HCT116 (cell line): ENCODE results near the gene PRKAG2. TPM values are rescaled to one million over a fixed set of nuclear protein-coding genes. Genes with fewer than 3 reads are reported as not detected.

ENCODE experiments used
- ATAC-seq: fragments of 200-7000 bp; cut with Tn5 transposase; 2 replicates; pipeline ENCODE4 v1.9.1; 2020; ENCODE audit warnings: mild to moderate bottlenecking, moderate library complexity
- BruUV-seq: library from RNA; stranded (reverse); fragments of 400-500 nt; replicated peaks from 2 replicates; lab custom pipeline; 2021; lab: Mats Ljungman, UMichigan
- CTCF ChIA-PET: fragments of 300-600 bp; sonication (Branson Sonifier 250); formaldehyde crosslinking; loops from one replicate; lab custom pipeline; 2021; ENCODE audit warnings: antibody characterized with exemption; lab: Charles Lee
- POLR2A ChIA-PET: fragments of 300-600, 350-600 bp; sonication (Branson Sonifier 250); formaldehyde crosslinking; loops from one replicate; lab custom pipeline; 2021; ENCODE audit warnings: antibody characterized with exemption; lab: Charles Lee
- RAD21 ChIA-PET, 2 experiments: fragments of 300-600 bp; sonication (Branson Sonifier 250); formaldehyde crosslinking; loops; one replicate each; lab custom pipeline; 2023; ENCODE audit warnings: low total read pairs in 2 of 2; ENCODE audit not compliant: uncharacterized antibody in 2 of 2, unreplicated experiment in 2 of 2, low non-redundant PET in 1 of 2; lab: Charles Lee
- DNase-seq: peaks from one replicate; pipeline ENCODE4 v3.0.0-alpha.2; 2010; ENCODE audit warnings: low read depth, low spot score
- H2AFZ ChIP-seq: fragments of 200-600 bp; shearing (Covaris generic), sonication (generic); 2 replicates; pipeline ENCODE4 v1.6.1; 2017; ENCODE audit warnings: low read depth, mixed run types, mixed read lengths, antibody characterized with exemption, low read length; ENCODE audit not compliant: poor library complexity, severe bottlenecking
- H3K27ac ChIP-seq: 2 replicates; pipeline ENCODE4 v1.5.1; 2012; ENCODE audit warnings: low read depth, low read length
- H3K27me3 ChIP-seq: fragments of 200-600 bp; sonication (generic); 2 replicates; pipeline ENCODE4 v1.6.1; 2016; ENCODE audit warnings: mixed run types, low read length, mixed read lengths; ENCODE audit not compliant: insufficient read depth
- H3K36me3 ChIP-seq, 2 experiments: fragments of 200-500 bp in 1 of 2; fragments of 200-600 bp in 1 of 2; sonication (Bioruptor generic) in 1 of 2; sonication (generic) in 1 of 2; 2 replicates each; pipeline versions ENCODE4 v1.5.1 to v1.6.1; 2014 to 2016; ENCODE audit warnings: low read length in 2 of 2, inconsistent platforms in 1 of 2, mixed read lengths in 1 of 2, mixed run types in 1 of 2; ENCODE audit not compliant: insufficient read depth in 2 of 2, control insufficient read depth in 1 of 2
- H3K4me1 ChIP-seq, 2 experiments: fragments of 200-600 bp in 1 of 2; sonication (generic) in 1 of 2; 2 replicates each; pipeline versions ENCODE4 v1.5.1 to v1.6.1; 2012 to 2017; ENCODE audit warnings: low read length in 2 of 2, inconsistent platforms in 1 of 2, mild to moderate bottlenecking in 1 of 2, mixed read lengths in 1 of 2, mixed run types in 1 of 2, moderate library complexity in 1 of 2; ENCODE audit not compliant: insufficient read depth in 2 of 2, control insufficient read depth in 1 of 2
- H3K4me2 ChIP-seq: fragments of 200-600 bp; sonication (generic); 2 replicates; pipeline ENCODE4 v1.6.1; 2017; ENCODE audit warnings: mixed run types, low read length, mixed read lengths
- H3K4me3 ChIP-seq, 2 experiments: fragments of 200-600 bp in 1 of 2; sonication (generic) in 1 of 2; replicated peaks in 1 of 2; 2 replicates each; pipeline ENCODE4 v1.5.1; 2011 to 2016; ENCODE audit warnings: low read length in 2 of 2, control low read depth in 1 of 2, low read depth in 1 of 2, mild to moderate bottlenecking in 1 of 2, mixed read lengths in 1 of 2, mixed run types in 1 of 2
- H3K79me2 ChIP-seq: fragments of 200-600 bp; sonication (generic); 2 replicates; pipeline ENCODE4 v1.6.1; 2017; ENCODE audit warnings: mild to moderate bottlenecking, mixed run types, low read length, moderate library complexity, mixed read lengths; ENCODE audit not compliant: insufficient read depth
- H3K9ac ChIP-seq: fragments of 200-600 bp; sonication (generic); 2 replicates; pipeline ENCODE4 v1.6.1; 2016; ENCODE audit warnings: low read length, mixed read lengths
- H3K9me2 ChIP-seq: fragments of 200-600 bp; sonication (generic), shearing (Covaris generic); 2 replicates; pipeline ENCODE4 v1.6.1; 2017; ENCODE audit warnings: mixed run types, mild to moderate bottlenecking, moderate library complexity; ENCODE audit not compliant: insufficient read depth
- H3K9me3 ChIP-seq, 2 experiments: fragments of 200-500 bp in 1 of 2; fragments of 200-600 bp in 1 of 2; sonication (Bioruptor generic) in 1 of 2; sonication (generic) in 1 of 2; 2 replicates each; pipeline ENCODE4 v1.6.1; 2014 to 2017; ENCODE audit warnings: low read length in 2 of 2, mixed read lengths in 2 of 2, inconsistent platforms in 1 of 2, low read depth in 1 of 2, mild to moderate bottlenecking in 1 of 2, mixed run types in 1 of 2, moderate library complexity in 1 of 2; ENCODE audit not compliant: control insufficient read depth in 1 of 2, insufficient read depth in 1 of 2
- H4K20me1 ChIP-seq: fragments of 200-600 bp; sonication (generic), shearing (Covaris generic); 2 replicates; pipeline ENCODE4 v1.6.1; 2017; ENCODE audit warnings: mixed run types, mild to moderate bottlenecking, moderate library complexity; ENCODE audit not compliant: insufficient read depth
- ATF3 ChIP-seq: IDR thresholded peaks from 2 replicates; pipeline ENCODE4 v1.6.1; 2012
- CTCF ChIP-seq, 3 experiments: fragments of 200-600 bp in 1 of 3; sonication (generic) in 1 of 3; IDR thresholded peaks in 2 of 3; conservative IDR thresholded peaks in 1 of 3; 2 replicates each; pipeline ENCODE4 v1.5.1; 2012 to 2017; ENCODE audit warnings: low read depth in 2 of 3, low read length in 2 of 3, antibody characterized with exemption in 1 of 3, borderline replicate concordance in 1 of 3, control low read depth in 1 of 3, mild to moderate bottlenecking in 1 of 3, mixed read lengths in 1 of 3, mixed run types in 1 of 3, moderate library complexity in 1 of 3; ENCODE audit not compliant: insufficient read depth in 1 of 3
- EGR1 ChIP-seq: IDR thresholded peaks from 2 replicates; pipeline ENCODE4 v1.6.1; 2012; ENCODE audit warnings: low read depth
- POLR2AphosphoS5 ChIP-seq: IDR thresholded peaks from 2 replicates; pipeline ENCODE4 v1.6.1; 2011; ENCODE audit warnings: mild to moderate bottlenecking, low read depth, low read length, moderate library complexity
- REST ChIP-seq: IDR thresholded peaks from 2 replicates; pipeline ENCODE4 v1.6.1; 2012; ENCODE audit warnings: low read depth
- SRF ChIP-seq: IDR thresholded peaks from 2 replicates; pipeline ENCODE4 v1.6.1; 2012; ENCODE audit warnings: low read depth
- intact Hi-C: fragments of 100-400 bp; cut with micrococcal nuclease; formaldehyde crosslinking; loops from 2 replicates; pipeline ENCODE4 v1.10.0; 2022
- total RNA-seq: library from RNA; stranded (reverse); gene quantifications from one replicate; pipeline ENCODE4 v1.2.1, GENCODE V29; 2021; ENCODE audit not compliant: unreplicated experiment
- TF ChIP-seq, protein P1 (sequence below): IDR thresholded peaks from 2 replicates; pipeline ENCODE4 v1.6.1; 2012

The PRKAG2 gene
- total RNA-seq, 1 experiment from 2014 or later: 23.6 TPM

GRCh38 chr7:151852486-151853396 lies 24.2 kb downstream of the PRKAG2 start:
- DNase-seq: no peak
- no peak overlapping the region for H3K4me2 ChIP-seq
- POLR2A ChIA-PET: no interaction called here
- H2AFZ ChIP-seq: no peak overlapping the region
- intact Hi-C loops: no loop called here
- no peaks in the 10 kb centered on the region for H3K36me3 ChIP-seq
- no TSS peak for BruUV-seq
- ATAC-seq: no peak
- no peaks in the 10 kb centered on the region for H3K9me2 ChIP-seq
- RAD21 ChIA-PET: no interaction called here
- no peaks in the 10 kb centered on the region for H3K79me2 ChIP-seq
- no peak for TF ChIP-seq EGR1
- no peak for TF ChIP-seq CTCF (IDR thresholded peaks at IDR 0.05 in 2 of 3, conservative IDR thresholded peaks at IDR 0.05 in 1 of 3; ENCODE audit: borderline replicate concordance in 1 of 3, insufficient read depth in 1 of 3, low read depth in 2 of 3, low read length in 2 of 3)
- no peak for TF ChIP-seq REST
- no peak for TF ChIP-seq POLR2AphosphoS5
- no peak for TF ChIP-seq SRF
- no peak for TF ChIP-seq ATF3
- TF ChIP-seq, protein P1, sequence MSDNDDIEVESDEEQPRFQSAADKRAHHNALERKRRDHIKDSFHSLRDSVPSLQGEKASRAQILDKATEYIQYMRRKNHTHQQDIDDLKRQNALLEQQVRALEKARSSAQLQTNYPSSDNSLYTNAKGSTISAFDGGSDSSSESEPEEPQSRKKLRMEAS: no peak
- H3K27me3 ChIP-seq: no peaks in the 10 kb centered on the region
- no peaks in the 10 kb centered on the region for H3K4me1 ChIP-seq
- H4K20me1 ChIP-seq: no peaks in the 10 kb centered on the region
- no peak overlapping the region for H3K4me3 ChIP-seq
- H3K9ac ChIP-seq: no peak overlapping the region
- CTCF ChIA-PET: no interaction called here
- no peaks in the 10 kb centered on the region for H3K9me3 ChIP-seq
- no peak overlapping the region for H3K27ac ChIP-seq
